Mammary epithelial cell (primary cell): ENCODE measurements around the gene NOTCH4.

Experiments used
- CTCF ChIP-seq, 2 donors: IDR thresholded peaks in 1 of 2; conservative IDR thresholded peaks in 1 of 2; 2 replicates each; pipeline ENCODE4 v1.5.1; 2011 to 2012; ENCODE audit warnings: inconsistent platforms in 2 of 2, low read length in 2 of 2, mild to moderate bottlenecking in 2 of 2, control low read depth in 1 of 2, low read depth in 1 of 2; ENCODE audit not compliant: insufficient read depth in 1 of 2; ENCODE audit errors: extremely low read depth in 1 of 2
- EZH2 ChIP-seq: IDR thresholded peaks from 2 replicates; pipeline ENCODE4 v1.6.1; 2012; ENCODE audit warnings: low read length, inconsistent platforms, borderline replicate concordance

GRCh38 chr6:32151181-32151862 lies 72.5 kb downstream of the NOTCH4 start:
- TF ChIP-seq CTCF (conservative IDR thresholded peaks at IDR 0.05 in 1 of 2, IDR thresholded peaks at IDR 0.05 in 1 of 2; ENCODE audit: extremely low read depth in 1 of 2, insufficient read depth in 1 of 2, low read depth in 1 of 2, low read length in 2 of 2) (no peak), EZH2 (no peak)
